GM23338 (cell line): ENCODE measurements around the gene B4GALT4. TPM values are rescaled to one million over a fixed set of nuclear protein-coding genes. Genes with fewer than 3 reads are reported as not detected.

Experiments used
- ATAC-seq: fragments of 200-7000 bp; cut with Tn5 transposase; 3 replicates; pipeline ENCODE4 v1.9.1; 2020
- DNase-seq: peaks from one replicate; pipeline ENCODE4 v3.0.0-alpha.2; 2015; ENCODE audit warnings: low spot score
- H2AFZ ChIP-seq: fragments of 200-600 bp; sonication (generic); 2 replicates; pipeline ENCODE4 v1.8.0; 2016; ENCODE audit warnings: antibody characterized with exemption, mild to moderate bottlenecking, moderate library complexity
- H3F3A ChIP-seq: fragments of 200-600 bp; sonication (generic); replicated peaks from 2 replicates; pipeline ENCODE4 v1.8.0; 2017; ENCODE audit warnings: antibody characterized with exemption, mixed run types, low read depth
- H3K27ac ChIP-seq: fragments of 200-600 bp; sonication (generic); 2 replicates; pipeline ENCODE4 v1.6.1; 2016; ENCODE audit warnings: low read depth
- H3K27me3 ChIP-seq: fragments of 200-600 bp; sonication (generic); 2 replicates; pipeline ENCODE4 v1.8.0; 2016; ENCODE audit warnings: mild to moderate bottlenecking, mixed run types, moderate library complexity; ENCODE audit not compliant: insufficient read depth
- H3K36me3 ChIP-seq: fragments of 200-600 bp; sonication (generic); 2 replicates; pipeline ENCODE4 v1.8.0; 2016; ENCODE audit warnings: mild to moderate bottlenecking; ENCODE audit not compliant: insufficient read depth
- H3K4me1 ChIP-seq: fragments of 200-600 bp; sonication (generic); 2 replicates; pipeline ENCODE4 v1.8.0; 2016; ENCODE audit warnings: mild to moderate bottlenecking, moderate library complexity; ENCODE audit not compliant: insufficient read depth
- H3K4me2 ChIP-seq: fragments of 200-600 bp; sonication (generic); 2 replicates; pipeline ENCODE4 v1.7.1; 2017; ENCODE audit warnings: mixed run types
- H3K4me3 ChIP-seq: fragments of 200-600 bp; sonication (generic); 2 replicates; pipeline ENCODE4 v1.6.1; 2016; ENCODE audit warnings: mixed run types
- H3K79me2 ChIP-seq: fragments of 200-600 bp; sonication (generic); replicated peaks from 2 replicates; pipeline ENCODE4 v1.8.0; 2017; ENCODE audit warnings: mild to moderate bottlenecking; ENCODE audit not compliant: insufficient read depth
- H3K9me2 ChIP-seq: fragments of 200-600 bp; sonication (generic); 2 replicates; pipeline ENCODE4 v1.8.0; 2017; ENCODE audit not compliant: insufficient read depth
- H4K20me1 ChIP-seq: fragments of 200-600 bp; sonication (generic); replicated peaks from 2 replicates; pipeline ENCODE4 v1.8.0; 2017; ENCODE audit warnings: mild to moderate bottlenecking; ENCODE audit not compliant: insufficient read depth
- H3K27ac Mint-ChIP-seq: 2 replicates; pipeline ENCODE4 v1.8.0; 2020; ENCODE audit warnings: inconsistent platforms, mild to moderate bottlenecking, moderate library complexity, mixed read lengths
- H3K27me3 Mint-ChIP-seq: 3 replicates; pipeline ENCODE4 v1.8.0; 2022; ENCODE audit warnings: low read depth, mild to moderate bottlenecking, moderate library complexity, mixed read lengths, inconsistent platforms; ENCODE audit not compliant: insufficient read depth, poor library complexity
- H3K36me3 Mint-ChIP-seq: 3 replicates; pipeline ENCODE4 v1.8.0; 2021; ENCODE audit warnings: low read depth, mild to moderate bottlenecking, inconsistent platforms, moderate library complexity, mixed read lengths
- H3K4me1 Mint-ChIP-seq: 3 replicates; pipeline ENCODE4 v1.8.0; 2020; ENCODE audit warnings: mild to moderate bottlenecking, inconsistent platforms, mixed read lengths
- H3K4me3 Mint-ChIP-seq: 3 replicates; pipeline ENCODE4 v1.8.0; 2021; ENCODE audit warnings: moderate library complexity, mild to moderate bottlenecking, inconsistent platforms, mixed read lengths
- H3K9me3 Mint-ChIP-seq: 3 replicates; pipeline ENCODE4 v1.8.0; 2020; ENCODE audit warnings: moderate library complexity, mild to moderate bottlenecking, inconsistent platforms, mixed read lengths
- CTCF ChIP-seq, 2 experiments: fragments of 200-600 bp in 1 of 2; sonication (generic) in 1 of 2; conservative IDR thresholded peaks; 2 replicates each; pipeline versions ENCODE4 v1.5.1 to v1.6.1; 2016 to 2017; ENCODE audit warnings: antibody characterized with exemption in 2 of 2, low read depth in 2 of 2, mild to moderate bottlenecking in 2 of 2, moderate library complexity in 1 of 2
- EZH2 ChIP-seq: fragments of 200-600 bp; sonication (generic); IDR thresholded peaks from one replicate; pipeline ENCODE4 v1.8.0; 2017; ENCODE audit warnings: antibody characterized with exemption, mild to moderate bottlenecking, low read depth; ENCODE audit not compliant: unreplicated experiment
- POLR2AphosphoS5 ChIP-seq: IDR thresholded peaks from 2 replicates; pipeline ENCODE4 v1.6.1; 2016; ENCODE audit warnings: antibody characterized with exemption, low read depth
- ZNF114 ChIP-seq: fragments of 250-450 bp; sonication (Bioruptor Pico); IDR thresholded peaks from 2 replicates; pipeline ENCODE4 v1.5.0; 2020; ENCODE audit warnings: mild to moderate bottlenecking, moderate library complexity
- ZNF462 ChIP-seq: fragments of 250-450 bp; sonication (Bioruptor Pico); IDR thresholded peaks from 2 replicates; pipeline ENCODE4 v1.5.0; 2020; ENCODE audit warnings: mild to moderate bottlenecking, moderate library complexity
- polyA plus RNA-seq: library from polyadenylated mRNA; unstranded; fragments of >200 nt; fragmentation: Nextera tagmentation; extraction: Ambion mirVana; gene quantifications from 2 replicates; pipeline ENCODE4 v1.2.1, GENCODE V29; 2016
- total RNA-seq: library from RNA; depleted of rRNA; stranded (reverse); fragments of >200 nt; shearing (Covaris generic); gene quantifications from 2 replicates; pipeline ENCODE4 v1.2.3, GENCODE V29; 2014

B4GALT4 gene
- total and polyA plus RNA-seq, 2 experiments from 2014 or later, result 38.3 to 45.3 TPM

GRCh38 chr3:119229190-119229589, 11.5 kb downstream of the B4GALT4 start (continued):
- TF ChIP-seq ZNF462 (CRISPR knock-in tag) (no peak), POLR2AphosphoS5 (no peak), CTCF (conservative IDR thresholded peaks at IDR 0.05; ENCODE audit: low read depth in 2 of 2) (no peak), ZNF114 (no peak)

- Mint-ChIP-seq H3K4me3 (no peak overlapping the region), H3K4me1 (peaks cover 2% of the 10 kb centered on the region; the same call in 1 of the 3 replicates), H3K27ac (no peak overlapping the region), H3K27me3 (no peaks in the 10 kb centered on the region), H3K9me3 (no peaks in the 10 kb centered on the region), H3K36me3 (peaks cover 58% of the 10 kb centered on the region)
- peaks cover 21% of the 10 kb centered on the region for H3K79me2 ChIP-seq
- H3K4me2 ChIP-seq, result no peak overlapping the region
- peaks cover 68% of the 10 kb centered on the region for H3K36me3 ChIP-seq
- H3K27ac ChIP-seq, result no peak overlapping the region
- peaks cover 15% of the 10 kb centered on the region for H4K20me1 ChIP-seq
- H3K27me3 ChIP-seq, result no peaks in the 10 kb centered on the region
- DNase-seq (no peak), ATAC-seq (no peak)
- no peaks in the 10 kb centered on the region for H3K9me2 ChIP-seq
- H3K4me3 ChIP-seq, result no peak overlapping the region
- H3K4me1 ChIP-seq, result no peaks in the 10 kb centered on the region
- H3F3A ChIP-seq, result no peaks in the 10 kb centered on the region
- no peak overlapping the region for H2AFZ ChIP-seq
- TF ChIP-seq ZNF462 (CRISPR knock-in tag) (no peak), EZH2 (no peak)
These were observed 12.1 kb downstream of the B4GALT4 start for GRCh38 chr3:119228373-119229145.
